Breast epithelium (tissue), 3 donors: ENCODE measurements around the gene RAB44.

Source experiments
- POLR2A ChIP-seq: fragments of 450-650 bp; IDR thresholded peaks from one replicate; pipeline ENCODE4 v1.6.1; 2016; ENCODE audit warnings: antibody characterized with exemption, mild to moderate bottlenecking, moderate library complexity
- POLR2AphosphoS5 ChIP-seq, 3 donors: sonication (generic); formaldehyde crosslinking; IDR thresholded peaks; one replicate each; pipeline ENCODE4 v1.6.1; 2017; ENCODE audit warnings: antibody characterized with exemption in 3 of 3
- TF ChIP-seq, protein P1 (sequence below), 3 donors: fragments of 450-650 bp; IDR thresholded peaks; one replicate each; pipeline ENCODE4 v1.5.1; 2016 to 2017; ENCODE audit warnings: antibody characterized with exemption in 3 of 3, mild to moderate bottlenecking in 3 of 3, moderate library complexity in 3 of 3

- TF ChIP-seq POLR2A (no peak), POLR2AphosphoS5 (IDR thresholded peaks at IDR 0.05) (no peak)
- TF ChIP-seq, protein P1, sequence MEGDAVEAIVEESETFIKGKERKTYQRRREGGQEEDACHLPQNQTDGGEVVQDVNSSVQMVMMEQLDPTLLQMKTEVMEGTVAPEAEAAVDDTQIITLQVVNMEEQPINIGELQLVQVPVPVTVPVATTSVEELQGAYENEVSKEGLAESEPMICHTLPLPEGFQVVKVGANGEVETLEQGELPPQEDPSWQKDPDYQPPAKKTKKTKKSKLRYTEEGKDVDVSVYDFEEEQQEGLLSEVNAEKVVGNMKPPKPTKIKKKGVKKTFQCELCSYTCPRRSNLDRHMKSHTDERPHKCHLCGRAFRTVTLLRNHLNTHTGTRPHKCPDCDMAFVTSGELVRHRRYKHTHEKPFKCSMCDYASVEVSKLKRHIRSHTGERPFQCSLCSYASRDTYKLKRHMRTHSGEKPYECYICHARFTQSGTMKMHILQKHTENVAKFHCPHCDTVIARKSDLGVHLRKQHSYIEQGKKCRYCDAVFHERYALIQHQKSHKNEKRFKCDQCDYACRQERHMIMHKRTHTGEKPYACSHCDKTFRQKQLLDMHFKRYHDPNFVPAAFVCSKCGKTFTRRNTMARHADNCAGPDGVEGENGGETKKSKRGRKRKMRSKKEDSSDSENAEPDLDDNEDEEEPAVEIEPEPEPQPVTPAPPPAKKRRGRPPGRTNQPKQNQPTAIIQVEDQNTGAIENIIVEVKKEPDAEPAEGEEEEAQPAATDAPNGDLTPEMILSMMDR (IDR thresholded peaks at IDR 0.05) = no peak
Observed at GRCh38 chr6:36752187-36752885, 54.7 kb downstream of the RAB44 start.
